Adrenal gland (tissue), 12 donors: ENCODE data around the gene RTRAF. TPM values are rescaled to one million over a fixed set of nuclear protein-coding genes. Genes with fewer than 3 reads are reported as not detected.

Experiments used
- DNase-seq, 7 donors: peaks; one replicate each; pipeline ENCODE4 v3.0.0-alpha.2; 2019 to 2020
- H3K27ac ChIP-seq, 5 donors: fragments of 200-600 bp; sonication (generic) in 4 of 5; 1 replicate in 3 of 5; 2 replicates in 2 of 5; pipeline versions ENCODE4 v1.5.1 to v1.8.0; 2016 to 2020; ENCODE audit warnings: mild to moderate bottlenecking in 1 of 5
- H3K27me3 ChIP-seq: fragments of 200-600 bp; 2 replicates; pipeline ENCODE4 v1.8.0; 2021
- H3K36me3 ChIP-seq, 2 donors: fragments of 200-600 bp; replicated peaks in 1 of 2; 1 replicate in 1 of 2; 2 replicates in 1 of 2; pipeline versions ENCODE4 v1.5.1 to v1.8.0; 2018 to 2022
- H3K4me1 ChIP-seq, 2 donors: fragments of 200-600 bp; replicated peaks in 1 of 2; 1 replicate in 1 of 2; 2 replicates in 1 of 2; pipeline versions ENCODE4 v1.5.1 to v1.8.0; 2018 to 2021
- H3K4me3 ChIP-seq, 4 donors: fragments of 200-600 bp; sonication (generic) in 3 of 4; one replicate each; pipeline ENCODE4 v1.5.1; 2016 to 2018
- H3K9me3 ChIP-seq, 3 donors: fragments of 200-600 bp; sonication (generic) in 1 of 3; replicated peaks in 1 of 3; 1 replicate in 2 of 3; 2 replicates in 1 of 3; pipeline versions ENCODE4 v1.5.1 to v1.8.0; 2016 to 2021
- POLR2A ChIP-seq, 2 donors: fragments of 450-650 bp; IDR thresholded peaks; one replicate each; pipeline ENCODE4 v1.6.1; 2017; ENCODE audit warnings: antibody characterized with exemption in 2 of 2, mild to moderate bottlenecking in 2 of 2, moderate library complexity in 1 of 2
- WGBS, 4 donors: extraction: QIAGEN DNeasy Blood & Tissue Kit in 2 of 4; methylation state at CpG; one replicate each; pipeline versions ENCODE4 v1.1.5 to v1.1.7; 2013 to 2017; 5-methylcytosine and 5-hydroxymethylcytosine counted together
- intact Hi-C, 2 donors: fragments of 100-400 bp; cut with DNase I; formaldehyde crosslinking; loops; one replicate each; pipeline versions ENCODE4 v1.14.1 to v1.15.0; 2022 to 2023
- polyA plus RNA-seq, 3 donors: library from polyadenylated mRNA; stranded (reverse); fragments of 200-250 nt in 2 of 3; fragments of 350-450 nt in 1 of 3; fragmentation: Illumina TruSeq in 1 of 3; extraction: RNeasy Lipid Tissue Mini Kit (QIAGEN cat#74804) in 1 of 3; gene quantifications; one replicate each; pipeline ENCODE4 v1.2.3, GENCODE V29; 2013 to 2014
- total RNA-seq, 9 donors: library from RNA; depleted of rRNA in 4 of 9; stranded (reverse); fragments of >200 nt in 4 of 9; fragments of 120-200 nt in 1 of 9; fragmentation: NEBNext Ultra II Directional in 1 of 9; extraction: Animal tissue kit (Norgen Biotek cat#: 25700) in 1 of 9; gene quantifications; one replicate each; pipeline versions ENCODE4 v1.1.0 to v1.2.4, GENCODE V29; 2013 to 2023
- TF ChIP-seq, protein P1 (sequence below), 6 experiments: fragments of 450-650 bp in 4 of 6; fragments of 200-600 bp in 2 of 6; sonication (generic) in 1 of 6; IDR thresholded peaks; 1 replicate in 5 of 6; 2 replicates in 1 of 6; pipeline versions ENCODE4 v1.5.1 to v1.8.0; 2016 to 2021; ENCODE audit warnings: antibody characterized with exemption in 6 of 6, mild to moderate bottlenecking in 2 of 6, moderate library complexity in 1 of 6
- donor health status: healthy with polysubstance abuse.
- donor health status: Bipolar disorder and iron deficiency.
- donor health status: DM: yes; HTN: yes; CAD: no.
- donor health status: DM: no; HTN: no; CAD: no.
- donor health status: DM: no; HTN: no; CAD: no.
- donor health status: DM: yes; HTN: yes; CAD: no.

RTRAF gene
- total and polyA plus RNA-seq, 12 donors = 12.9 to 308 (median 168) TPM

DNA sequence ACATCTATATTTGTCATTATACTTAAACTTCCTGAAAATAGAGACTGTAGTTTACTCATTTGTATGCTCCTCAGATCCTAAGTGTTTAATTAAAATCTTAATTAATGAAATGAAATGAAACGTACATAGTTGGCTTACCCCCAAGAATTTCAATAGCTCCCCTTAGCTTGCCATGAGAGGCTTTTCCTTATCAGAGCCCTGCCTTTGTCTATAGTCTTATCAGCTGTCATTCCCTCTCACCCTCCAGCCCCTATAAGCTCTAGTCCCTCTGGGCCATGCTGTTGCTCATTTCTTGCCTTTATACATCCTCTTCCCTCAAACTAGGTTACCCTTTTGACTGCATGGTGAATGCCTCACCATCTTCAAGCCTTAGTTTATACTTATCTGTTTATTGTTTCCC, 1.1 kb upstream of the RTRAF start:
- WGBS, 4 donors = 59 to 87% (median 69%) methylated on average over 1 of the region's 1 CpG
- TF ChIP-seq, protein P1, sequence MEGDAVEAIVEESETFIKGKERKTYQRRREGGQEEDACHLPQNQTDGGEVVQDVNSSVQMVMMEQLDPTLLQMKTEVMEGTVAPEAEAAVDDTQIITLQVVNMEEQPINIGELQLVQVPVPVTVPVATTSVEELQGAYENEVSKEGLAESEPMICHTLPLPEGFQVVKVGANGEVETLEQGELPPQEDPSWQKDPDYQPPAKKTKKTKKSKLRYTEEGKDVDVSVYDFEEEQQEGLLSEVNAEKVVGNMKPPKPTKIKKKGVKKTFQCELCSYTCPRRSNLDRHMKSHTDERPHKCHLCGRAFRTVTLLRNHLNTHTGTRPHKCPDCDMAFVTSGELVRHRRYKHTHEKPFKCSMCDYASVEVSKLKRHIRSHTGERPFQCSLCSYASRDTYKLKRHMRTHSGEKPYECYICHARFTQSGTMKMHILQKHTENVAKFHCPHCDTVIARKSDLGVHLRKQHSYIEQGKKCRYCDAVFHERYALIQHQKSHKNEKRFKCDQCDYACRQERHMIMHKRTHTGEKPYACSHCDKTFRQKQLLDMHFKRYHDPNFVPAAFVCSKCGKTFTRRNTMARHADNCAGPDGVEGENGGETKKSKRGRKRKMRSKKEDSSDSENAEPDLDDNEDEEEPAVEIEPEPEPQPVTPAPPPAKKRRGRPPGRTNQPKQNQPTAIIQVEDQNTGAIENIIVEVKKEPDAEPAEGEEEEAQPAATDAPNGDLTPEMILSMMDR (IDR thresholded peaks at IDR 0.05) = no peak
- TF ChIP-seq POLR2A (IDR thresholded peaks at IDR 0.05) = no peak
- H3K27me3 ChIP-seq = no peaks in the 10 kb centered on the region
- H3K4me1 ChIP-seq = peaks cover 6 to 14% of the 10 kb centered on the region in 2 donors
- no peak for DNase-seq
- no peak overlapping the region for H3K4me3 ChIP-seq
- H3K27ac ChIP-seq = no peak overlapping the region
- intact Hi-C loops = no loop called here
- H3K9me3 ChIP-seq = no peaks in the 10 kb centered on the region
- H3K36me3 ChIP-seq = peaks cover 0 to 16% of the 10 kb centered on the region in 2 donors

DNA sequence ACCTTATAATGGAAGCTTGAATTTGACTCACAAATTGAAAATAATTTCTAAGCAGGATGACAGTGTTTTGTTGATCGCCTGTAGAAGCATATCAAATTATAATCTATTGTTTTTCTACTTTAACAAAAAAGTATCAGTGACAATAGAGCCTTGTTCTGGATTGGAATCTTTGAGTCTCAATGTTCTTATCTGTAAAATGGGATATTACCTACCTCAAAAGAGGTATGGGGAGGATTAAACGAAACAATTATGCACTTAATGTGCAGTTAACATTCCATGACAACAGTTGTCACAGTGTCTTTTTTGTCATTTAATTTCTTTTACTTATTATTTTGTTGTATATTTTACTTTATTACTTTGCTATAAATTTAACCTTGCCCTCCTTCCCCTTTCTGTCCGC, 1.1 kb downstream of the RTRAF start:
- H3K4me3 ChIP-seq = peak overlapping the region in 2 of 4 donors; percentile 38 to 88
- H3K27me3 ChIP-seq = no peaks in the 10 kb centered on the region
- TF ChIP-seq, protein P1 (IDR thresholded peaks at IDR 0.05) = no peak
- TF ChIP-seq POLR2A (IDR thresholded peaks at IDR 0.05) = no peak
- DNase-seq = no peak
- 71 to 77% (median 74%) methylated on average over 3 of the region's 3 CpGs for WGBS, 4 donors
- intact Hi-C loops = no loop called here
- peaks cover 0 to 38% of the 10 kb centered on the region in 2 donors for H3K36me3 ChIP-seq
- no peaks in the 10 kb centered on the region for H3K9me3 ChIP-seq
- H3K27ac ChIP-seq = peak overlapping the region in 1 of 5 donors; percentile 70
- peaks cover 6 to 14% of the 10 kb centered on the region in 2 donors for H3K4me1 ChIP-seq

GRCh38 chr14:51993285-51993920, 4.1 kb downstream of the RTRAF start:
- H3K27ac ChIP-seq = no peak overlapping the region
- intact Hi-C loops = no loop called here
- DNase-seq = no peak
- no peak for TF ChIP-seq POLR2A (IDR thresholded peaks at IDR 0.05)
- TF ChIP-seq, protein P1 (IDR thresholded peaks at IDR 0.05) = no peak
- 75 to 83% (median 79%) methylated on average over 3 of the region's 3 CpGs for WGBS, 4 donors
- peaks cover 6 to 24% of the 10 kb centered on the region in 2 donors for H3K4me1 ChIP-seq
- H3K4me3 ChIP-seq = no peak overlapping the region
- H3K27me3 ChIP-seq = no peaks in the 10 kb centered on the region
- no peaks in the 10 kb centered on the region for H3K9me3 ChIP-seq
- peaks cover 0 to 39% of the 10 kb centered on the region in 2 donors for H3K36me3 ChIP-seq

DNA sequence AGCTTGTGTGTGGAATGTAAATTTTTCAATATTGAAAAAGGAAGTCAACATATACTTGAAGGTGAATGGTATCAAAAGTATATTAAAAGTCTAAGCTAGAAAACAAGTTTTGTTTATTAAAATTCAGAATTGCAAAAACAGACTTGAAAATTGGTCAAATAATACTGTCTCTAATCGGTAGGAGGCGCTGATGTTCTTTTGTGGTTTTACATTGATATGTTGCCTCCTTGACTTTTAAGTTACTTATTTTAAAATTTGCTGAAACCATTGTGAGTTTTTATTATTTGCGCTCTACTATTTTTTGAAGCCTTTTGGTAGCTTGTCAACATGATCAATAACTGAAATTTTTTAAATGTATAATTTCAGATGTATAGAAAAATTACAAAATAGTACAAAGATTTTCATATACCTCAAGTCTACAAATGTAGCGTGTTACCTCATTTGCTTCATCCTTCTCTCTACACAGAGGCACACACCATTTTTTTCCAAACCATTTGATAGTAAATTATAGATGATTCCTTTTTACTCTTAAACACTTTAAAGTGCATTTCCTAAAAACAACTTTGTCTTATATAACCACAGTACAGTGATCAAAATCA, 6.9 kb downstream of the RTRAF start:
- 43 to 52% (median 50%) methylated on average over 4 of the region's 4 CpGs for WGBS, 4 donors
- no peak for DNase-seq
- no peak for TF ChIP-seq POLR2A (IDR thresholded peaks at IDR 0.05)
- TF ChIP-seq, protein P1 (IDR thresholded peaks at IDR 0.05) = peak; percentile 42 to 73 (median 62)
- intact Hi-C loops = no loop called here
- H3K4me3 ChIP-seq = no peak overlapping the region
- H3K27me3 ChIP-seq = no peaks in the 10 kb centered on the region
- H3K9me3 ChIP-seq = no peaks in the 10 kb centered on the region
- H3K27ac ChIP-seq = no peak overlapping the region
- peaks cover 0 to 18% of the 10 kb centered on the region in 2 donors for H3K4me1 ChIP-seq
- H3K36me3 ChIP-seq = peaks cover 0 to 55% of the 10 kb centered on the region in 2 donors
